Right lobe of liver (tissue), 4 donors: ENCODE results near the gene PCDH15.

Experiments
- POLR2A ChIP-seq: fragments of 450-650 bp; IDR thresholded peaks from one replicate; pipeline ENCODE4 v1.6.1; 2017; ENCODE audit warnings: antibody characterized with exemption, mild to moderate bottlenecking
- TF ChIP-seq, protein P1 (sequence below), 4 donors: fragments of 200-600 bp in 3 of 4; fragments of 450-650 bp in 1 of 4; IDR thresholded peaks; one replicate each; pipeline versions ENCODE4 v1.5.1 to v1.8.0; 2016 to 2022; ENCODE audit warnings: antibody characterized with exemption in 4 of 4, mild to moderate bottlenecking in 2 of 4
- donor health status: DM: no; HTN: no; CAD: no.
- donor health status: DM: no; HTN: no; CAD: no.
- donor health status: DM: no; HTN: yes; CAD: no.

- TF ChIP-seq, protein P1, sequence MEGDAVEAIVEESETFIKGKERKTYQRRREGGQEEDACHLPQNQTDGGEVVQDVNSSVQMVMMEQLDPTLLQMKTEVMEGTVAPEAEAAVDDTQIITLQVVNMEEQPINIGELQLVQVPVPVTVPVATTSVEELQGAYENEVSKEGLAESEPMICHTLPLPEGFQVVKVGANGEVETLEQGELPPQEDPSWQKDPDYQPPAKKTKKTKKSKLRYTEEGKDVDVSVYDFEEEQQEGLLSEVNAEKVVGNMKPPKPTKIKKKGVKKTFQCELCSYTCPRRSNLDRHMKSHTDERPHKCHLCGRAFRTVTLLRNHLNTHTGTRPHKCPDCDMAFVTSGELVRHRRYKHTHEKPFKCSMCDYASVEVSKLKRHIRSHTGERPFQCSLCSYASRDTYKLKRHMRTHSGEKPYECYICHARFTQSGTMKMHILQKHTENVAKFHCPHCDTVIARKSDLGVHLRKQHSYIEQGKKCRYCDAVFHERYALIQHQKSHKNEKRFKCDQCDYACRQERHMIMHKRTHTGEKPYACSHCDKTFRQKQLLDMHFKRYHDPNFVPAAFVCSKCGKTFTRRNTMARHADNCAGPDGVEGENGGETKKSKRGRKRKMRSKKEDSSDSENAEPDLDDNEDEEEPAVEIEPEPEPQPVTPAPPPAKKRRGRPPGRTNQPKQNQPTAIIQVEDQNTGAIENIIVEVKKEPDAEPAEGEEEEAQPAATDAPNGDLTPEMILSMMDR (IDR thresholded peaks at IDR 0.05), result no peak
- TF ChIP-seq POLR2A, result no peak
Measured at GRCh38 chr10:53978301-53978700, 822.7 kb downstream of the PCDH15 start.
